Liver (tissue), 3 donors: ENCODE data around the gene JAZF1.

Source experiments
- CTCF ChIP-seq: fragments of 150-350 bp; IDR thresholded peaks from 2 replicates; pipeline ENCODE4 v1.5.1; 2017; ENCODE audit warnings: improper control_type of control experiment, low read depth, low read length; ENCODE audit not compliant: missing input control
- RAD21 ChIP-seq, 2 donors: IDR thresholded peaks; 2 replicates each; pipeline ENCODE4 v1.6.1; 2016; ENCODE audit warnings: antibody characterized with exemption in 2 of 2, mild to moderate bottlenecking in 2 of 2
- YY1 ChIP-seq: IDR thresholded peaks from 2 replicates; pipeline ENCODE4 v1.6.1; 2016; ENCODE audit warnings: antibody characterized with exemption, mild to moderate bottlenecking
- ZBTB33 ChIP-seq: IDR thresholded peaks from 2 replicates; pipeline ENCODE4 v1.6.1; 2016; ENCODE audit warnings: antibody characterized with exemption
- donor health status: healthy.
- donor health status: healthy.

GRCh38 chr7:28048694-28049093, 131.9 kb downstream of the JAZF1 start:
- TF ChIP-seq CTCF = no peak
- no peak for TF ChIP-seq YY1
- TF ChIP-seq RAD21 (IDR thresholded peaks at IDR 0.05) = no peak
- no peak for TF ChIP-seq ZBTB33
